GM18867 (cell line): Measurements from ENCODE around the gene PLEKHO2.

Experiments
- ATAC-seq: cut with Tn5 transposase; IDR thresholded peaks from one replicate; pipeline ENCODE4 v1.9.1; 2021; ENCODE audit warnings: mild to moderate bottlenecking, moderate library complexity; ENCODE audit not compliant: unreplicated experiment

The PLEKHO2 gene

DNA sequence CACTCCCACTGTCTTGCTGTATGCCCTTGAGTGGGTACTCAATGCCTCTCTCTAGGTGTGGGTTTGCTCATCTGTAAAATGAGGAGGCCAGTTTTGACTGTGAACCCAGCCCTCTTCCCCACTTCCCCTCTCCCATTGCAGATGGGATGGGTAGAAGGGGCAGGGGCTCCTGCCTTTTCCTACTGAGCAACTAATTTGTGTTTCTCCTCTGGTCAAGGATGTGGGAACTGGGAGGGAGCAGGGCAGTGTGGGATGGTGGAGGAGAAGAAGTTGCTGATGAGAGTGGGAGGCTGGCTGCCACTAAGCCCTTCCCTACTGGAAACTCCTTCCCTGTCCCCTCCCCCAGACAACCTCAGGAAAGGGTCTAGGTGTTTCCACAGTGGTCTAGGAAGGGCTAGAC lies 49.8 kb downstream of the PLEKHO2 start:
- no peak for ATAC-seq

DNA sequence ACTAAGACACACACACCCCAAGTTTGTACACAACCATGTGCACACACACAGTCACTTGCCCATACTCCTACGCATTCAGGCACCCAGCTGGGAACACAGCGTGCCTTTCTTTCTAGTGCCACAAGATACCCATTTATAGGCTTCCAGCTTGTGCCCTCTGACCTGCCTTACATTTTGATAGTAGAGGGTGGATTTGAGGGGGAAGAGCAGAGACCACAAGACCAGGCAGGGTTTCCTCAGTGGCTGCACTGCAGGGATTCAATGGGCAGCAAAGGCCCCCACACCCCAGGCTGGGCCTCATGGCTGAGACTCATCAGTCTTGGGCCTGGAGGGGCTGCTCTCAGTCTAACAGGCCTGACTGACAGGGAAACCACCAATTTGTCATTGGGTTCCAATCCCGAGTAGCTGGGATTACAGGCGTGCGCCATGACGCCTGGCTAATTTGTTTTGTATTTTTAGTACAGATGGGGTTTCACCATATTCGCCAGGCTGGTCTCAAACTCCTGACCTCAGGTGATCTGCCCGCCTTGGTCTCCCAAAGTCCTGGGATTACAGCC lies 51.2 kb downstream of the PLEKHO2 start:
- no peak for ATAC-seq

DNA sequence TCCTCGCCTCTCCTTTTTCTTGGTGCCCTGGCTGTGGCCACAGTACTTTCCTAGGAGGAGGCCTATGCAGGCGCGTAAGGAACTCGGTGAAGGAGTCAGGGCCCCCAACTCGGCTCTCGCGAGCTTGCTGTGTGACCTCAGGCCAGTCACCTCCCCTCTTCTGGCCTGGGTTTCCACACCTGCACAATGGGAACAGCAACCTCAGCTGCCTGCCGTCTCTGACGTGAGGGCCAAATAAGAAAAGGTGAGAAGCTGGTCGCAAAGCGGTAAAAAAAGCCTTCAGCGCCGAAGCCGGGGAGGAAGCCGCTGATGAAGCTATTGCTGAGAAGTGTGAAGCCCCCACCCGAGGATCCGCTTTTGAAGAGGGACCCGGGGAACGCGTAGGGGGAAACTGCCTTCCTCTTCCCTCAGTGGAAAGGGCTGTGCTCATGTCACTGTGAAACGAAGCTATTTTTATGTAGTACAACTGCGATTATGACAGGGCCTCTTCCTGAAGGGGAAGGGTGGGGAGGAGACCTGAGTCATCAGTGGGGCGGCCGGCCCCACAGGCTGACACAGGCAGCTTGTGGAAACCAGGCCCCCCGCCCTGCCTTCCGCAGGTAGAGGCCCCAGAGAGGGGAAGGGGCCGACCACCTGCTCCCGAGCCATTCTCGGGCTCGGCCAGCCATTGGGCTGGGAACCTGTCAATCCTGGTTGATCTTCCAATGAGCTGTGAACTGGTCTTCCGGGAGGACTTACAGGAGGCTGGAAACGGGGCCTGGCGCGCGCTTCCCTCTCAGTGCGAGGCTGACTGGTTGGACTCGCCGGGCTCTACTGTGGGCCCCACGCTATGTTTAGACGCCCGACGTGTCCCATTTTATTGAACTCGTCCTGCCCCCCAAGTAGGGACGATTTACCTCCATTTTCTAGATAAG lies 52.0 kb downstream of the PLEKHO2 start:
- peak; percentile 63 for ATAC-seq

DNA sequence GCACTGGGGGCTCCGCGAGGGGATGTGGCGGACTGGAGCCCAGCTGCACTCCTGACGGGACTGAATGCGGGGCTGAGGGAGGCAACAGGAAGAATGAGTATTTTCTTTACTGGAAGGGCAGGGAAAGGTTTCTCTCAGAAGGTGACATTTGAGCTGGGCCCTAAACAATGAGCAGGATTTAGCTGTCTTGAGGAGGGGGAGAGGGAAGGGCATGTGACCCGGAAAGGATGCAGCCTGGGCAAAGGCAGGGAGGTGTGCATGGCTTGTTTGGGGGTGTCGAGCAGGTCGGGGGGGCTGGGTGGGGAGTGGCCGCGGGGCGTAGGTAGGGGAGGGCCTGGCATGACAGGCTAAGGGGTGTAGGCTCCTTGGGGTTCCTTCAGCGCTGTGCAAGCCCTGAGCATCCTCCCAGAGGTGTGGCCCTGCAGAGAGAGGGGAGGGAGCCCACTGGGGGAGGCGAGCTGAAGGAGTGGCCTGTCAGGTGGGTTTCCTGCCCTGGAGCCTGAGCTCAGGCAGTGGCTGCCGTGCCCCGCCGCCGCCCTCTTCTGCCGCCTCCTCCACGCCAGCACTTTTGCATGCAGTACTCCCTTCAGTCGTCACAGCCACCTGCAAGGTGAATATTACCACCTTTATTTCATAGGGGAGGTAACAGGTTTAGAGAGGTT lies 52.8 kb downstream of the PLEKHO2 start:
- peak; percentile 51 for ATAC-seq

DNA sequence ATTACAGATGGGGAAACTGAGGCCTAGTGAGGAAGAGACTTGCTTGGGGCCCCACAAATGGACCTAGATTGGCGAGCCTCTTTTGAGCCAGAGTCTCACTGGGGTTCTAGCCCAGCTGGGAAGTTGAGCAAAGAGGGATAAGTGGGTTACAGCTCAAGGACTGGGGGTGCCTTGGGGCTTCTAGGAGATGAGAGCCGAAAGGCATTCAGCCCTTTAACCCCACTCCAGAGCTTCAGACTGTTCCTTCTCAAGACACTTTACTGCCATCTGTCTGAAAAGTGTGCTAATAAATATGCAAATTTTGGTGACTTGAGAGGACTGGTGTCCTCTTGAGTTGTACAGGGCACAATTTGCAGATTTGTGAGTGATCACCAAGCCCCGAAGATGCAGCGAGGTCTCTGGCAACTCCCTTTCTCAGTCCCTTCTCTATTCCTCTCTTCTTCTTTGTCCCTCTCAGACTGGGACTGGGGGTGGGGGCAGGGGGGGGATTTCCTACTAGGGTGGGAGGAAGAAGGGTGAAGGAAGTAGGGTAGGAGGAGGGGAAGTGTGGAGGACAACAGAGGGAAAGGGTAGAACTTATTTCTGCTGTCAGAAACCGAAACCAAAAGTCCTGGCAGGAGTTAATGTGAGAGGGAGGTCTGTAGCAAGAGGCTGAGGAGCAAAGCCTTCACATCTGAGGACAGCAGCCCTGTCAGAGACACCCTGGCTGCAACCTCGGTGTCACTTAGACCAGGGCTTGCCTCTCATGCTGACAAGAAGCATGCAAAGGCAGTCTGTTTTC lies 53.8 kb downstream of the PLEKHO2 start:
- ATAC-seq, result no peak

DNA sequence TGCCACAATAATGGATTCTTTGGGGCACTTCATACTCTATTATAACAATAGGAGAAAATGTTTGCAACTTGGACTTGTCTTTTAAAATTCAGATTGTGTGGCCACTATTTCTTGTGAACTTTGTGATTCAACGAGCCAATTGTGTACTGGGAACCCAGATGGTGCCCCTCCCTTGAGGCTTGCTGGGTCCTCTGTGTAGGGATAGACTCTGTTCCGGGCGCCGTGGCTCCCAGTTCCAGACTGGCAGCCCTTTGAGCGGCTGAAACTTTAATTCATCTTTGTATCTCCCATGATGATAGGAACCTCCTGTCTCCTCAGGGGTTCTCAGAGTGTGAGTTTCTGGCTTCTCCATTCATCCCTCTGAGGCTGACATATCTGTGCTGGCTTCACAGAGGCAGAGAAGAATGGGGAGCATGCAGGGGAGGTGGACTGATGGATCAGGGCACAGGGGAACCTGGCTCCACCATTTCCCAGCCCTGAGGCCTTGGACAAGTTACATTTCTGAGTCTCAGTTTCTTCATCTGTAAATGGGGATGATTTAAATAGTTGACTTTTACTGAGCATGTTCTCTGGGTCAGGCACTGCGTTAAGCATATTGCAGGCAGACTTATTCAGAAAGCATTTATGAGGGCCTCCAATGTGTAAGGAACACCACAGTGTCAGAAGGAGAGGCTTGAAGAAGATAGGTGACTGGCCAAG lies 54.8 kb downstream of the PLEKHO2 start:
- ATAC-seq, result no peak

DNA sequence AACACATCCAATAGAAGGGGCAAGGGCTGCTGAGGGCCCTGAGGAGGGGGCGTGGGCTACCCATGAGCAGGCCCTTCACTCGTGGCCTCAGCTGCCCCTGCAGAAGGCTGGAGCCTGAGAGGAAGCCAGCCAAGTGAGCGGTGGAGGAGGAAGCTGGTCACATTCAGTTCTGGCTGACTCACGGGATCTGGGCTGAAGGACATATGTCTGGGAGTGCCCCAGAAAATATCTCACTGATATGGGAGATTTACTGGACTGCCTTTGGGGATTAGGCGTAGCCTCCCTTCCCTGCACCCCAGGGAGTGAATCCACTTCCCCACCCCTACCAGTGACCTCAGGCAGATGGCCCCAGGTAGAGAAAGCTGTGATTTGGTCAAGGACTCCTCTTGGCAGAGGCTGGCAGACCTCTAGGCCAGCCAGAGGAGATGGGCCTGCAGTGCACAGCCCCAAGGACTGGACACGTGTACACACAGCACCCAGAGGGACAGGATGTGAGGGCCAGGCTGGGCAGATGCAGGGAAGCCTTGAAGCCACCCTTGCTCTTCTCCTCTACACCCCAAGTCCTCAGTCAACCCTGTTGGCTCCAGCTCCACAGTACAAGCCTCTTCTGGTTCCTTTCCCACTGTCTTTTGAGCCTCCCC lies 55.8 kb downstream of the PLEKHO2 start:
- ATAC-seq, result no peak

DNA sequence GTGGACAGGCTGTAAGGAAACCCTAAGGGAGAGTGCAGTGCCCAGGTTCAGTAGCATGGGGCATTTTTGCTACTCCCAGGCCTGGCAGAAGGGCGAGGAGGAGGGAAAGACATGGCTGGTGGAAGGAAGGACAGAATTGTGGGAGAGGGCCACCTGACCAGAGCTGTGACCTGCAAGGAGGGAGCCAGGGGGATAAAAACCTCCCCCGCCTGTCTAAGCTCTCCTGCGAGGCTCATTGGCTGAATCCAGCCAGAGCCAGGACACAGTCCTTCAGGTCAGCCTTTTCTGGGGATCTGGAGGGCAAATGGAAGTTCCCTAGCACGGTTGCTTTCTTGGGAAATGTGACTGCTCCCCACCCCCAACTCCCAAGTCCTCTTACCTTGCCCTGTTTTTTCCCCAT lies 56.7 kb downstream of the PLEKHO2 start:
- ATAC-seq, result no peak

DNA sequence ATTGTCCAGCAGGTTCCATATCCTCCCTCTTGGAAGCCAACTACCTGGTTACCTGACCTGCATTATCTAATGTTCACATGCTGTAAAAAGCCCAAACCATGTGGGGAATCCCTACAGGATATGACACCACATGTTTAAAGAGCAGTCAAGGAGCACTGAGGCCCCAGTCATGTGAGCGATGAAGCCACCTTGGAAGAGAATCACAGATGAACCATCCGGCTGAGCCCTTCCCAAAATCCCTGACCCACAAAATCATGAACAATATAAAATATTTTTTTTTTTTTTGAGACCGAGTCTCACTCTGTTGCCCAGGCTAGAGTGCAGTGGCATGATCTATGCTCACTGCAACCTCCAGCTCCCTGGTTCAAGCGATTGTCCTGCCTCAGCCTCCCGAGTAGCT lies 59.4 kb downstream of the PLEKHO2 start:
- ATAC-seq, result no peak

DNA sequence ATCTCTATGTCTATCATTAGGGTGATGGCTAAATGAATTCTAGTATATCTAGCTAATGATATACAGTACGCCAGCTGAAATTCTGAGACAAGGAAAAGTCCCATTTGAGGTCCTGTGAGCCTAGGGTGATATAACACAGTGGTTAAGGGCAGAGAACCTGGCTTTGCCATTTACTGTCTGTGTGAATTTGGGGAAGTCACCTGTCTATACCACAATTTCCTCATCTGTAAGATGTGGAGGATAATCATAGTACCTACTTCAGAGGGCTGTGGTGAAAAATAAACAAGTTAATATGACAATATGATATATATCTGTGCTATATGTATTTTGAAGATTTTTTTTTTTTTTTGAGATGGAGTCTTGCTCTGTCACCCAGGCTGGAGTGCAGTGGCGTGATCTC lies 60.2 kb downstream of the PLEKHO2 start:
- no peak for ATAC-seq

DNA sequence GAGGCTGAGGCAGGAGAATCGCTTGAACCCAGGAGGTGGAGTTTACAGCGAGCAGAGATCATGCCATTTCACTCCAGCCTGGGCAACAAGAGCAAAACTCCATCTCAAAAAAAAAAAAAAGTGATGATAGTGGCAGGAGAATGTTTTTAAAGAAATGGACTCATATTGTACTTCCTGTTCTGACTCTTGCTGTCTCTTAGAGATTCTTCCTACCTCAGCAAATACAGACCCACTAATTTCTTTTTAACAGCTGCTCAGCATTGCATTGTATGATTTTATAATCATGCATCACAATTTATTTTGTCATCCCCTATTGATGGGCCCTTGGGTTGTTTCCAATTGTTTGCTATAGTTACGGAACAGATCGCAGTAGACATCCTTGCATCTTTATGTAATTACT lies 61.1 kb downstream of the PLEKHO2 start:
- no peak for ATAC-seq

DNA sequence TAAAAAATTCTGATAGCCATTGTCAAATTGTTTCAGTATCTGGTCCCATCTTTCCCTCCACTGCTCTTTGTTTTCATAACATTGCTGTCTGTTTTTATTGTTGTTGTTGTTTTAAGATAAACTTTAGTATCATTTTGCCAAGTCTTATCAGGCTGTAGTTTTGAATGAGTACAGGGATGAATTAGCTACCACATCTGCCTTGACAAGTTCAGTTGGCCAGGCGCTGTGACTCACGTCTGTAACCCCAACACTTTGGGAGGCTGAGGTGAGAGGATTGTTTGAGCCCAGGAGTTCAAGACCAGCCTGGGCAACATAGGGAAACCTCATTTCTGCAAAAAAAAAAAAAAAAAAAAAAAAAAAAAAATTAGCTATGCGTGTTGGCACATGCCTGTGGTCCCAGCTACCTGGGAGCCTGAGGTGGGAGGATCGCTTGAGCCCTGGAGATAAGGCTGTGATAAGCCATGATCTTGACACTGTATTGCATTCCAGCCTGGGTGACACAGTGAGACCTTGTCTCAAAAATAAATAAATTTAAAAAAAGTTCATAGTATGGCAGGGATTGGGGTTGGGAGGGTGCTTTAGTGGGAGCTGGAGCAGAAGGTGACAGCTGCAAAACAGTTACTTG lies 61.7 kb downstream of the PLEKHO2 start:
- no peak for ATAC-seq

DNA sequence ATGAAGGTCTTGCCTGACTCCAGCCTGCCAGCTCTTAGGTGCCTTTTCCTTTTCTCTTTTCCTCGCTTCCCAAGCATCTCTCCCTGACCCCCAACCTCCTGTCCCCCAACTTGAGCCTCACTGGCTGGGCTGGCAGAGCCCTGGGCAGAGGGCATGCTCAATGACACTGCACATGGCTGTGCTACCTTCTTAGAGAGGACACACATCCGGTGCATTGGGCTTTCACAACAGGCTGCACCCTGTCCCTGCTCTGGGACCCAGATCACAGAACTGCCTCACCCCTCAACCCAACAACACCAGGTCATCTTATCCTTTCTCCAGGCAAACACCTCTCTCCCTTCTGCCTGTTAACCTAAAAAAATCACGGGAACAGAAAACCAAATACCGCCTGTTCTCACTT lies 62.5 kb downstream of the PLEKHO2 start:
- ATAC-seq, result no peak

DNA sequence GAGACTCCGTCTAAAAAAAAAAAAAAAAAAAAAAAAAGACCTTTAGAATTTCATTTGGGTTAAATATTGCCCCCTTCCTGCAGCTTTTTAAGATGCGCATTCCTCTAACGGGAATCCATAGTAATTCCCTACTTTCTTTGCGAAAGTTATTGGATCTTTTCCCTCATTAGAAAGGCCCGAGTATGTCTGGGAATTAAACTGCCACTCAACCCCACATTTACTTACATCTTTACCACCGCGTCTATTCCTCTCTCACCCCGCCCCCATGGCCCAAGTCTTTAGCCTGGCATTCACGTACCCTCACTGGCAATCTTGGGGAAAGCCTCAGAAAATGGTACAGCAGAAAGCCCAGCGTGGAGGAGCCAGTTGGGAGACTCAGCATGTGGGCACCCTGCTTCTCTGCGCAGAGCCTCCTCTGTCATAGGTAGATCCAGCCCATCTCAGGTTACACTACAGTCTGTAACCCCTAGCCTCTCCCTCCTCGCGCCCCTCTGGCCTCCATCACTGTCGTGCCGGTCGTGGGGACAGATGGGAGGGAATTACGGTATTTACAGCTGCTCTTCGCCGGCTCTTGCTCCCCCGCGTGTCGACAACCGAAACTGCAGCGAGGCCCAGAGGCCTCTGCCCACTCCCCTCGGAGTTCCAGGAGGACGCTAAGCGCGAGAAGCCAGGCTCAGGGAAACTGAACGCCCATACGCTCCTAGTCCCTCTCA lies 63.6 kb downstream of the PLEKHO2 start:
- ATAC-seq, result peak; percentile 65

DNA sequence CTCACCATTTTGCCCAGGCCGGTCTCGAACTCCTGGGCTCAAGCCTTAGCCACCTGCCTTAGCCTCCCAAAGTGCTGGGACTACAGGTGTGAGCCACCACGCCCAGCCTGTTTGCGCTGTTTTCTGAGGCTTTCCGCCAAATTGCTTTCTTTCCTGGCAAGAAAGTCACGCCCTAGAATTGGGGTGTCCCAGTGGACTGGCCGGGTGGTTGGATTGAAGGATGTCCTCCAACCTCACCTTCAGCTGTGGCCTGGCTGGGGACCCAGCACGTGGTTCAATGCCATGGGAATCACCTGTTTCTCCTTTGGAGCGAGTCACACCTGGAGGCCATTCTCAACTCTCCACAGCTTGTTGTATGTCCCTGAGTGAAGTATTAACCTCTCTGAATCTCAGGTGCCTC lies 64.2 kb downstream of the PLEKHO2 start:
- no peak for ATAC-seq

DNA sequence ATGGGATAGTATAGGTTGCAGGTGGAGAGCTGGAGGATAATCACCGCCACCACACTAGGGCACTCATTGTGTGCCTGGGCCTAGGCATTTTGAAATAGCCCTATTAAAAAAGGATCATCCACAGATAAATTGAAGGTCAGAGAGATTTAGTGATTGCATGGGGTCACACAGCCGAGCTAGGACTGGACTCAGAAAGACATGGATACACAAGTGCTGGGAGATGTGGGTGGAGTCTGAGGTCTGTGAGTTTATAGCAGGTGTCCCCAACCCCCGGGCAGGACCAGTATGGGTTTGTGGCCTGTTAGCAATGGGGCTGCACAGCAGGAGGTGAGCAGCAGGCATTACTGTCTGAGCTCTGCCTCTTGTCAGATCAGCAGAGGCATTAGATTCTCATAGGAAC lies 64.7 kb downstream of the PLEKHO2 start:
- no peak for ATAC-seq

DNA sequence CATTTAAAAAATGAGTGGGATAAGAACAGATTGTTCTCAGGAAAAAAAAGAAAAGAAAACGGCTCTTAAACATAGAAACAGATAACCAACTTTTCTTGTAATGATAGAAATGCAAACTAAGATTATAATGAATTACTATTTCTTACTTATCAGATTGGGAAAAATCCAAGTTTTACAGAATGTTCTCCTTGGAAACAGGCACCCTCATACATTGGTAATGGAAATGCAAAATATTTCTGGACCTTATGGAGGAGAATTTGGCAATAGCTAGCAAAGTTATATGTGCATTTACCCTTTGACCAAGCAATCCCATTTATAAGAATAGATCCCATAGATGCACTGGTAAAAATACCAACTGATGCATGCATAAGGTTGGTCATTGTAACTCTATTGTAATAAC lies 66.3 kb downstream of the PLEKHO2 start:
- no peak for ATAC-seq

DNA sequence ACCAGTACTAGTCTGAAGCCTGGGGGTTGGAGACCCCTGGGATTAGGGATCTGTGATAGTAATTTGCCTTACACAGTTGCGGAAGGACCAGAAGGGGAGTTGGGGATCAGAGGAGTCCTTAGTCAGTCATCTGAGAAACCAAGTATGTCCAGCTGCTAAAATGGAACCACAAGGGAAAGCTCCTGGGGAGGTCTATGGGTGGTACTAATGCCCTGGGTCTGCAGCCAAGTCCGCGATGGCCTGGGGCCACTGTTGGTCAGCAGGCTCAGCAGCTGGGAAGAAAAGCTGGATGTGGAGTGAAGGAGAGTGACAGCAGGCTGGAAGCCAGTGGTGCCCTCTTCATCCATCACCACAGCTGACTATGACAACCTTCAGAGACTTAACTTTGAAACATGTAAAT lies 67.8 kb downstream of the PLEKHO2 start:
- ATAC-seq, result no peak
